GM23338 (cell line): Measurements from ENCODE around the gene MMADHC.

Source experiments
- CREB1 ChIP-seq: fragments of 250-450 bp; sonication (Bioruptor Pico); IDR thresholded peaks from 2 replicates; pipeline ENCODE4 v1.5.0; 2020; ENCODE audit warnings: low read depth, mild to moderate bottlenecking, moderate library complexity
- EZH2 ChIP-seq: fragments of 200-600 bp; sonication (generic); IDR thresholded peaks from one replicate; pipeline ENCODE4 v1.8.0; 2017; ENCODE audit warnings: antibody characterized with exemption, mild to moderate bottlenecking, low read depth; ENCODE audit not compliant: unreplicated experiment
- JUNB ChIP-seq: IDR thresholded peaks from one replicate; pipeline ENCODE4 v1.6.1; 2016; ENCODE audit warnings: antibody characterized with exemption; ENCODE audit not compliant: unreplicated experiment
- NANOG ChIP-seq: IDR thresholded peaks from 2 replicates; pipeline ENCODE4 v1.6.1; 2016; ENCODE audit warnings: antibody characterized with exemption, borderline replicate concordance
- POLR2AphosphoS5 ChIP-seq: IDR thresholded peaks from 2 replicates; pipeline ENCODE4 v1.6.1; 2016; ENCODE audit warnings: antibody characterized with exemption, low read depth
- STAT1 ChIP-seq: IDR thresholded peaks from one replicate; pipeline ENCODE4 v1.6.1; 2016; ENCODE audit warnings: antibody characterized with exemption; ENCODE audit not compliant: unreplicated experiment
- ZNF114 ChIP-seq: fragments of 250-450 bp; sonication (Bioruptor Pico); IDR thresholded peaks from 2 replicates; pipeline ENCODE4 v1.5.0; 2020; ENCODE audit warnings: mild to moderate bottlenecking, moderate library complexity
- ZNF331 ChIP-seq: fragments of 250-450 bp; sonication (Bioruptor Pico); IDR thresholded peaks from 2 replicates; pipeline ENCODE4 v1.5.0; 2020; ENCODE audit warnings: low read depth, mild to moderate bottlenecking, moderate library complexity
- TF ChIP-seq, protein P1 (sequence below), 2 experiments: fragments of 200-600 bp in 1 of 2; sonication (generic) in 1 of 2; conservative IDR thresholded peaks; 2 replicates each; pipeline versions ENCODE4 v1.5.1 to v1.6.1; 2016 to 2017; ENCODE audit warnings: antibody characterized with exemption in 2 of 2, low read depth in 2 of 2, mild to moderate bottlenecking in 2 of 2, moderate library complexity in 1 of 2
- TF ChIP-seq, protein P2 (sequence below): IDR thresholded peaks from 2 replicates; pipeline ENCODE4 v1.6.1; 2016; ENCODE audit warnings: antibody characterized with exemption
- TF ChIP-seq, protein P3 (sequence below): IDR thresholded peaks from one replicate; pipeline ENCODE4 v1.6.1; 2018; ENCODE audit warnings: antibody characterized with exemption; ENCODE audit not compliant: unreplicated experiment

DNA sequence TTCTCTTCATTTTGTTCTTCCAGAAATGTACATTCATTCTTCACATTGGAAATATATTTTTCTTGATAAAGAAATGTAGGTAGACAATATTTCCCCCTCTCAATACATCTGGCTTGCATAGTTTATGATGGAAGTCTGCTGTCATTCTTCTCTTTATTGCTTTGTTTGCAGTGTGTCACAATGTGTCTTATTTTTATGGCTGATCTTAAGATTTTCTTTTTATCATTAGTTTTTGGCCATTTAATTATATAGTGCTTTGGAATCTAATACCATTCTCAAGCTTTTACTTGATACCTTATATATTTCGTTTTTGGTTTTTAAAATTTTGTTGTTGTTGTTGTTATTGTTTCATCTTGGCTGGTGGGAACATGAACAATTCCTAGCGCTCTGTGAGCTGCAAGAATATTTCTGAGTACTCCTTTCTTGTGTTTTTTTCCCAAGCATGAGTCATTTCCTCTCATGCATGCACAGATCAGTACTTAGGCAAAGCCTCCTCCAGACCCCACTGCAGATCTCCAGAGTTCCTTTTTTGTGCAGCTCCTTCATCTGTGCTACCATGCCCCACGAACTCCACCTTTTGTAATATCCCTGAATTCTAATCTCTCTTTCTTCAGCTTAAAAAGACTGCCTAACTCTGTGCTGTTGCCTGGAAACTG lies 13.7 kb upstream of the MMADHC start:
- TF ChIP-seq, protein P1, sequence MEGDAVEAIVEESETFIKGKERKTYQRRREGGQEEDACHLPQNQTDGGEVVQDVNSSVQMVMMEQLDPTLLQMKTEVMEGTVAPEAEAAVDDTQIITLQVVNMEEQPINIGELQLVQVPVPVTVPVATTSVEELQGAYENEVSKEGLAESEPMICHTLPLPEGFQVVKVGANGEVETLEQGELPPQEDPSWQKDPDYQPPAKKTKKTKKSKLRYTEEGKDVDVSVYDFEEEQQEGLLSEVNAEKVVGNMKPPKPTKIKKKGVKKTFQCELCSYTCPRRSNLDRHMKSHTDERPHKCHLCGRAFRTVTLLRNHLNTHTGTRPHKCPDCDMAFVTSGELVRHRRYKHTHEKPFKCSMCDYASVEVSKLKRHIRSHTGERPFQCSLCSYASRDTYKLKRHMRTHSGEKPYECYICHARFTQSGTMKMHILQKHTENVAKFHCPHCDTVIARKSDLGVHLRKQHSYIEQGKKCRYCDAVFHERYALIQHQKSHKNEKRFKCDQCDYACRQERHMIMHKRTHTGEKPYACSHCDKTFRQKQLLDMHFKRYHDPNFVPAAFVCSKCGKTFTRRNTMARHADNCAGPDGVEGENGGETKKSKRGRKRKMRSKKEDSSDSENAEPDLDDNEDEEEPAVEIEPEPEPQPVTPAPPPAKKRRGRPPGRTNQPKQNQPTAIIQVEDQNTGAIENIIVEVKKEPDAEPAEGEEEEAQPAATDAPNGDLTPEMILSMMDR (conservative IDR thresholded peaks at IDR 0.05; ENCODE audit: low read depth in 2 of 2), result no peak
- TF ChIP-seq POLR2AphosphoS5 (no peak), EZH2 (no peak), JUNB (no peak), NANOG (no peak), ZNF331 (CRISPR knock-in tag) (no peak), ZNF114 (no peak), CREB1 (CRISPR knock-in tag) (no peak), STAT1 (no peak)
- TF ChIP-seq, protein P2, sequence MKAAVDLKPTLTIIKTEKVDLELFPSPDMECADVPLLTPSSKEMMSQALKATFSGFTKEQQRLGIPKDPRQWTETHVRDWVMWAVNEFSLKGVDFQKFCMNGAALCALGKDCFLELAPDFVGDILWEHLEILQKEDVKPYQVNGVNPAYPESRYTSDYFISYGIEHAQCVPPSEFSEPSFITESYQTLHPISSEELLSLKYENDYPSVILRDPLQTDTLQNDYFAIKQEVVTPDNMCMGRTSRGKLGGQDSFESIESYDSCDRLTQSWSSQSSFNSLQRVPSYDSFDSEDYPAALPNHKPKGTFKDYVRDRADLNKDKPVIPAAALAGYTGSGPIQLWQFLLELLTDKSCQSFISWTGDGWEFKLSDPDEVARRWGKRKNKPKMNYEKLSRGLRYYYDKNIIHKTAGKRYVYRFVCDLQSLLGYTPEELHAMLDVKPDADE, result no peak
- TF ChIP-seq, protein P3, sequence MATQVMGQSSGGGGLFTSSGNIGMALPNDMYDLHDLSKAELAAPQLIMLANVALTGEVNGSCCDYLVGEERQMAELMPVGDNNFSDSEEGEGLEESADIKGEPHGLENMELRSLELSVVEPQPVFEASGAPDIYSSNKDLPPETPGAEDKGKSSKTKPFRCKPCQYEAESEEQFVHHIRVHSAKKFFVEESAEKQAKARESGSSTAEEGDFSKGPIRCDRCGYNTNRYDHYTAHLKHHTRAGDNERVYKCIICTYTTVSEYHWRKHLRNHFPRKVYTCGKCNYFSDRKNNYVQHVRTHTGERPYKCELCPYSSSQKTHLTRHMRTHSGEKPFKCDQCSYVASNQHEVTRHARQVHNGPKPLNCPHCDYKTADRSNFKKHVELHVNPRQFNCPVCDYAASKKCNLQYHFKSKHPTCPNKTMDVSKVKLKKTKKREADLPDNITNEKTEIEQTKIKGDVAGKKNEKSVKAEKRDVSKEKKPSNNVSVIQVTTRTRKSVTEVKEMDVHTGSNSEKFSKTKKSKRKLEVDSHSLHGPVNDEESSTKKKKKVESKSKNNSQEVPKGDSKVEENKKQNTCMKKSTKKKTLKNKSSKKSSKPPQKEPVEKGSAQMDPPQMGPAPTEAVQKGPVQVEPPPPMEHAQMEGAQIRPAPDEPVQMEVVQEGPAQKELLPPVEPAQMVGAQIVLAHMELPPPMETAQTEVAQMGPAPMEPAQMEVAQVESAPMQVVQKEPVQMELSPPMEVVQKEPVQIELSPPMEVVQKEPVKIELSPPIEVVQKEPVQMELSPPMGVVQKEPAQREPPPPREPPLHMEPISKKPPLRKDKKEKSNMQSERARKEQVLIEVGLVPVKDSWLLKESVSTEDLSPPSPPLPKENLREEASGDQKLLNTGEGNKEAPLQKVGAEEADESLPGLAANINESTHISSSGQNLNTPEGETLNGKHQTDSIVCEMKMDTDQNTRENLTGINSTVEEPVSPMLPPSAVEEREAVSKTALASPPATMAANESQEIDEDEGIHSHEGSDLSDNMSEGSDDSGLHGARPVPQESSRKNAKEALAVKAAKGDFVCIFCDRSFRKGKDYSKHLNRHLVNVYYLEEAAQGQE, result no peak
